Kidney epithelial cell (primary cell): ENCODE measurements around the gene PPIC. TPM values are rescaled to one million over a fixed set of nuclear protein-coding genes. Genes with fewer than 3 reads are reported as not detected.

Source experiments
- DNase-seq: peaks from one replicate; pipeline ENCODE4 v3.0.0-alpha.2; 2010; ENCODE audit warnings: low read depth
- H3K27me3 ChIP-seq: 2 replicates; pipeline ENCODE4 v1.6.0; 2011; ENCODE audit warnings: low read length; ENCODE audit not compliant: control insufficient read depth, insufficient read depth
- H3K36me3 ChIP-seq: 2 replicates; pipeline ENCODE4 v1.5.1; 2011; ENCODE audit warnings: low read length; ENCODE audit not compliant: control insufficient read depth, insufficient read depth
- H3K4me3 ChIP-seq: 2 replicates; pipeline ENCODE4 v1.5.1; 2011; ENCODE audit warnings: low read depth, mild to moderate bottlenecking, control low read depth, low read length
- total RNA-seq: library from RNA; depleted of rRNA; stranded (reverse); fragments of >200 nt; gene quantifications from 2 replicates; pipeline ENCODE4 v1.2.3, GENCODE V29; 2015
- TF ChIP-seq, protein P1 (sequence below): IDR thresholded peaks from 2 replicates; pipeline ENCODE4 v1.5.1; 2011; ENCODE audit warnings: mild to moderate bottlenecking, moderate library complexity, low read length, control low read depth, inconsistent platforms; ENCODE audit not compliant: insufficient read depth, poor library complexity, severe bottlenecking

The PPIC gene
- 26.8 and 37.4 TPM in 2 replicates for total RNA-seq

DNA sequence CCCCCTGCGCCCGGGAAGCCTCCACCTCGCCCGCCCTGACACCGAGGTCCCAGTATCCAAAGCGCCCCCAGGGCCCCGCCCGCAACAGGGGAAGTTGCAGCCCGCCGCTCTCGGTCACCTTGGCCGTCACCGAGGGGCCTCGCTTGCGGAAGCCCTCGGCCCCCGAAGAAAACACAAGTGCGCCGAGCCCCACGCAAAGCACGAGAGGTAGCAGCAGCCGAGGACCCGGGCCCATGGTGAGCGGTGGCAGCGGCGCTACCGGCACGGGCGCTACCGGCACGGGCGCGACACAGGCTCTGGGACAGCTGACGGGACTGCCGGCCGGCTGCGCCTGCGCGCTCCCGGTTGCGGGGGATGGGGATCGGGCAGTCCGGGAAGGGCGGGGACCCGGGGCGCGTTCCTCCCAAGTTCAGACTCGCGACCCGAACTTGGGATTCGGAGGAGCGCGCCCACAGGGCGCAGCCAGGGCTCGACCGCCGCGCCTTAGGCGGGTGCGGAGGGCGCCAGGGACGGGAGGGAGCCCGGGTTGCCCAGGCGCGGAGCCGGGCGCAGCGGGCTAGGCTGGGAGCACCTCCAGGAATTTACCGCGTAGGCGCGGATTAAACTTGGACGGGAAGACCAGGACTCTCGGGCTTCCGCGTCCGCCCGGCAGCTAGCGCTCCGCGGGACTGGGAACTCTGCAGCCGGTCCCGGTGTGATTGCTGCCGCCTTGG, at the start of gene PPIC:
Gene PPIC (minus strand): TSS at position 335 of the 713 bp plus-strand sequence. CDS start 100 bp downstream, at position 235.
- TF ChIP-seq, protein P1, sequence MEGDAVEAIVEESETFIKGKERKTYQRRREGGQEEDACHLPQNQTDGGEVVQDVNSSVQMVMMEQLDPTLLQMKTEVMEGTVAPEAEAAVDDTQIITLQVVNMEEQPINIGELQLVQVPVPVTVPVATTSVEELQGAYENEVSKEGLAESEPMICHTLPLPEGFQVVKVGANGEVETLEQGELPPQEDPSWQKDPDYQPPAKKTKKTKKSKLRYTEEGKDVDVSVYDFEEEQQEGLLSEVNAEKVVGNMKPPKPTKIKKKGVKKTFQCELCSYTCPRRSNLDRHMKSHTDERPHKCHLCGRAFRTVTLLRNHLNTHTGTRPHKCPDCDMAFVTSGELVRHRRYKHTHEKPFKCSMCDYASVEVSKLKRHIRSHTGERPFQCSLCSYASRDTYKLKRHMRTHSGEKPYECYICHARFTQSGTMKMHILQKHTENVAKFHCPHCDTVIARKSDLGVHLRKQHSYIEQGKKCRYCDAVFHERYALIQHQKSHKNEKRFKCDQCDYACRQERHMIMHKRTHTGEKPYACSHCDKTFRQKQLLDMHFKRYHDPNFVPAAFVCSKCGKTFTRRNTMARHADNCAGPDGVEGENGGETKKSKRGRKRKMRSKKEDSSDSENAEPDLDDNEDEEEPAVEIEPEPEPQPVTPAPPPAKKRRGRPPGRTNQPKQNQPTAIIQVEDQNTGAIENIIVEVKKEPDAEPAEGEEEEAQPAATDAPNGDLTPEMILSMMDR = no peak
- Histone ChIP-seq H3K4me3 (peak within 1 kb of the TSS; percentile 73), H3K27me3 (no peaks in the 10 kb centered on the region), H3K36me3 (no peaks in the 10 kb centered on the region)
- DNase-seq = peak; percentile 31

DNA sequence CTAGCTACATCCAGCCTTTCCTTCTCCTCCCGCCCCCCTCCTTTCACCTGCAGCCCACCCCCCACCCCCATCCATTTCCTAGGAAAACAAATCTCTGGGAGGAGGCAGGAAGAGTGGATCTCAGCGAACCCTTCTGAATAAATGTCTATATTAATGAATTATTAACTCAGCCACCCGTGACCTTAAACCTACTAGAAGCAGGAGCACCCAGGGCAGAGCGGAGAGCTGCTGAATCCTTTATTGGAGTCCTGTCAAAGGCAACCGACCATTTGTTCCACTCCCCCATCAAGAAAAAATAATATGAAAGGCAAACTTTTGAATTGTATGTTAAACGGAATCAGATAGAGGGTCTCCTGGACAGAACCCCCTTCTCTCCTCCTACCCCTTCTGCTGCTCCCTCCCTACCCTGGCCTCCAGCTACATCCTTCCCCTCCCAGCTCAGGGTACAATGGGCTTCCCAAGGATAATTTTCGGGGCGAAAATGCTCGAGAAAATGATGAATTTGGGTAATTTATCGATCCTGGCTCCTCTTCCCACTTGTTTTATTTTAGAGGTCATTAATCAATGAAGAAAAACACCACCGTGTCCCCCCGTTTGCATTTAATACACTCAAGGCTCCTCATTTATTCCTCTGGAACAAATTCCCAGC, 49.2 kb upstream of the PPIC start:
- Histone ChIP-seq H3K27me3 (peaks cover 84% of the 10 kb centered on the region), H3K36me3 (no peaks in the 10 kb centered on the region), H3K4me3 (no peak overlapping the region)
- no peak for DNase-seq
- TF ChIP-seq, protein P1 = no peak

DNA sequence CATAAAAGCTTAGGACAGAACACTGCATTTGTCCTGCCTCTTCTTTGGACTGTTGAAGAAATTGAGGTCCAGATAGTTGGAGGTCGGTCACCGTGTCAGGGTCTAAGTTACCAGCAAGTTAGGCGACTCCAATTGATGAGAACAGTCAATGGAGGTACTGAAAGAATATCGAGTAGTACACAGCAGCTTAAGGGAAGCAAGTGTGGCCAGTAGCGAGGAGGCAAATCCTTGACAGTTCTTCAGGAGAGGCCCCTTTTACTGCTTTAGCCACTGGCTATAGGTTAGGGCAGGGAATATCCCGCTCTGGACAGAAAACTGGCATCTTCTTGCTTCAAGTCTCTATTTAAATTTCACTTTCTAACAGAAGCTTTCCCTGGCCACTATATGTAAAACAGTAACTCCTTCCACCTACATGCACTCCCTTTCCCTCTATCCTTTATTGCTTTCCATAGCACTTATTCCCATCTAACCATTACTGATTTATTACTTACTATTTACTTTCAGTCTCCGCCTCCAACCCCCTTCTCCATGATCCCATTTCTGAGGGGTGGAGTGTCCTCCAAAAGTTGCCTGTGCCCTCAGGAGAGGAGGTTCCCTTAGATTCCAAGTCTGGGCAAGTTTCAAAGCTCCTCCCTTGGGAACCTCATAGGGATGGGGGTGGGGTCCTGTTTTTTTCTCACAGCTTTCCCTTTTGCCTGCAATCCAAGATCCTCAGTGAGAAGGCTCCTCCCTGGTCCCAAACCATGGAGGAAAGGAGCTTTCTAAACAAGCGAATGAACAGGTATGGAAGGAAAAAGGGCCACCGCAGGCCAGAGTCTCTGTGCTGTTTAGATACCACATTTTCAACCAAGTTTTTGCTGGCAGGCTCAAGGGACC, 48.4 kb upstream of the PPIC start:
- TF ChIP-seq, protein P1 = no peak
- Histone ChIP-seq H3K36me3 (no peaks in the 10 kb centered on the region), H3K27me3 (peaks cover 80% of the 10 kb centered on the region)

DNA sequence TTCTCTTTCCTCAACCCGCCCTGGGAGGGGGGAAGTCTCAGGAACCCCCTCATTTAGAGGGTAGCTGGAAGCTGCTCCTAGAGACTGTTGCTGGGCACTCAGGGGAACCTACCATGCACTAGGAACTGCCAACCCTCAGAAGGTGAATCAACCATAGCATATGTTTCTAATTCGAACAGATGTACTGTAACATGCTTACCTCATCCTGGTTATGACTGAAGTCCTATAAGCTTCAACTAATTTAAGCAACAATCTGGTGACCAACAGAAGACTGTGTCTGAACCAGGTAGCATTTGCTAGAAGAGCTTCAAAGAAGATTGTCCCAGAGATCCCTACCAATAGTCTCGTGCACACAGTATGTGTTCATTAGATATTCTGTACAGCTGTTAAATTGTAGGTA, 46.8 kb upstream of the PPIC start:
- no peak for DNase-seq
- Histone ChIP-seq H3K27me3 (peaks cover 63% of the 10 kb centered on the region), H3K4me3 (no peak overlapping the region), H3K36me3 (no peaks in the 10 kb centered on the region)
- TF ChIP-seq, protein P1 = no peak

More for the DNA sequence above, 48.4 kb upstream of the PPIC start:
- no peak overlapping the region for H3K4me3 ChIP-seq
- no peak for DNase-seq

DNA sequence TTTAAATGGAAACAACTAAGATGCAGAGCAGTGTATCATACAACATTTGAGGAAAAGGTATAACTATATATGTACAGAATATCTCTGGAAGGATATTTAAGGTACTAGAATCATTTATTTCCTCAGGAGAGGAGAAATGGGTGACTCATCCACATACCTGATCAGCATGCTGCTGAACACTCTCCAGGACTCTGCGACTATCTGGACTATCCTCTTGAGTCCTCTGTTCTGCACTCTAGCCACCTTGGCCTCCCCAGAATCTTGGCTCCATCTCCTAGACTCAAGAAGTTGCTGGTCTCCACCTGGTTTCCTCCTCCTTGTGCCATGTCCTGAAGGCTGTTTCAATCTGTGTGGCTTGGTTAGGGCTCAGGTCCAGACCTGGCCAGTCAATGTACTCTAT, 43.7 kb upstream of the PPIC start:
- Histone ChIP-seq H3K4me3 (no peak overlapping the region), H3K36me3 (no peaks in the 10 kb centered on the region), H3K27me3 (peaks cover 34% of the 10 kb centered on the region)
- TF ChIP-seq, protein P1 = no peak
- no peak for DNase-seq
